SJSA1 (cell line): ENCODE results near the gene RGS6. TPM values are rescaled to one million over a fixed set of nuclear protein-coding genes. Genes with fewer than 3 reads are reported as not detected.

Experiments used
- DNase-seq, 2 experiments: peaks; one replicate each; pipeline ENCODE4 v3.0.0-alpha.2; 2015 to 2020; ENCODE audit warnings: low spot score in 2 of 2, low read depth in 1 of 2
- H3K27ac ChIP-seq: fragments of 250-450 bp; sonication (Bioruptor Pico); 2 replicates; pipeline ENCODE4 v1.5.1; 2020; ENCODE audit warnings: mild to moderate bottlenecking, moderate library complexity
- H3K27me3 ChIP-seq: fragments of 250-450 bp; sonication (Bioruptor Pico); replicated peaks from 2 replicates; pipeline ENCODE4 v1.5.1; 2020; ENCODE audit warnings: mild to moderate bottlenecking, moderate library complexity
- H3K36me3 ChIP-seq: fragments of 250-450 bp; sonication (Bioruptor Pico); 2 replicates; pipeline ENCODE4 v1.5.1; 2020; ENCODE audit warnings: mild to moderate bottlenecking
- H3K4me1 ChIP-seq: fragments of 250-450 bp; sonication (Bioruptor Pico); replicated peaks from 2 replicates; pipeline ENCODE4 v1.6.1; 2021; ENCODE audit warnings: mild to moderate bottlenecking
- H3K4me3 ChIP-seq: fragments of 250-450 bp; sonication (Bioruptor Pico); 2 replicates; pipeline ENCODE4 v1.5.1; 2020; ENCODE audit warnings: mild to moderate bottlenecking
- H3K9me3 ChIP-seq: fragments of 250-450 bp; sonication (Bioruptor Pico); replicated peaks from 2 replicates; pipeline ENCODE4 v1.5.1; 2020; ENCODE audit warnings: mild to moderate bottlenecking
- total RNA-seq: library from RNA; depleted of rRNA; stranded (reverse); fragments of >200 nt; shearing (Covaris generic); gene quantifications from 2 replicates; pipeline ENCODE4 v1.2.3, GENCODE V29; 2014

The RGS6 gene
- total RNA-seq, 1 experiment from 2014 or later = not detected

DNA sequence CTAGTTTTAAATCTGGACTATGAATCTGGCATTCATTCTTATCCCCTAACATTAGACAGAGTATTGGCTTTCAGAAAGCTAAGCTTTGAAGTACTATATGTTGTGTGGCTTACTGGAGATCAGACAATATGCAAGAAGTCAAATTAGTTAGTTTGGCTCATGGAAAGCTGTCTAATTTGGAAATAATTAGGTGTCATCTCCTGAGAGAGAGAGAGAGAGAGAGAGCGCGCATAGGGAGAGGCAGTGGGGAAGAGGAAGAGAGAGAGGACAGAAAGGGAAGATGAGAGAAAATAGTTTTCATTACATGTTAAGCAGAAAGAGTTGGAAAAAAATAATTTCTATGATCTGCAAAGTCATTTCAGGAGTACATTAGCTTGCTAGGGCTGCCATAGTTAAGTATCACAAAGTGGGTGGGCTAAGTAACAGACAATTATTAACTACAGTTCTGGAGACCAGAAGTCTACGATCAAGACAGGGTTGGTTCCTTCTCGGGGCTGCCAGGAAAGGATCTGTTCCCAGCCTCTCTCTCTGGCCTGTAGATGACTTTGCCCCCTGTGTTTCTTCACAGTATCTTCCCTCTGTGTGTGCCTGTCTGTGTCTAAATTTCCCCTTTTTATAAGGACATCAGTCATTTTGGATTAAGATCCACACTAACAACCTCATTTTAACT, 404.2 kb downstream of the RGS6 start:
- no peak for DNase-seq

DNA sequence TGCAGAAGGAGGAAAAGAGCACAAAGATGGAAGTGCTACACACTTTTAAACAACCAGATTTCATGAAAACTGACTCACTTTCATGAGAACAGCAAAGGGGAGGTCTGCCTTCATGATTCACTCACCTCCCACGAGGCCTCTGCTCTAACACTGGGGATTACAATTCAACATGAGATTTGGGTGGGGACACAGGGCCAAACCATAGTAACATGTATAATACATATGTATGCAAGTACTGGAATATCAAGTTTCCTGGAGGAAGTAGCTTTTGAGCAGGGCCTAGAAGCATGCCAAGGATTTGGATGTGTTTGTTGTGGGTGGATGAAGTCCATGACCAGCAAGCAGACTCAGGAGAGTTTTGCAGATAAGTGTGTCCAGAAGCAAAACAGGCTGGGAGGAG, 409.0 kb downstream of the RGS6 start:
- Histone ChIP-seq H3K27ac (no peak overlapping the region), H3K4me3 (no peak overlapping the region), H3K4me1 (no peaks in the 10 kb centered on the region), H3K9me3 (no peaks in the 10 kb centered on the region), H3K27me3 (no peaks in the 10 kb centered on the region), H3K36me3 (no peaks in the 10 kb centered on the region)
- DNase-seq = no peak

More for the DNA sequence above, 404.2 kb downstream of the RGS6 start:
- no peaks in the 10 kb centered on the region for H3K36me3 ChIP-seq
- no peaks in the 10 kb centered on the region for H3K9me3 ChIP-seq
- H3K4me1 ChIP-seq = no peaks in the 10 kb centered on the region
- H3K27ac ChIP-seq = no peak overlapping the region
- H3K27me3 ChIP-seq = no peaks in the 10 kb centered on the region
- H3K4me3 ChIP-seq = no peak overlapping the region

- Histone ChIP-seq H3K9me3 (no peaks in the 10 kb centered on the region), H3K27me3 (no peaks in the 10 kb centered on the region), H3K4me3 (no peak overlapping the region), H3K4me1 (no peaks in the 10 kb centered on the region), H3K27ac (no peak overlapping the region), H3K36me3 (no peaks in the 10 kb centered on the region)
- DNase-seq = no peak
Observed at GRCh38 chr14:72341686-72342085, 409.5 kb downstream of the RGS6 start.

GRCh38 chr14:72347118-72347517, 414.9 kb downstream of the RGS6 start:
- no peaks in the 10 kb centered on the region for H3K9me3 ChIP-seq
- no peak overlapping the region for H3K4me3 ChIP-seq
- H3K4me1 ChIP-seq = no peaks in the 10 kb centered on the region
- no peak overlapping the region for H3K27ac ChIP-seq
- no peaks in the 10 kb centered on the region for H3K27me3 ChIP-seq
- DNase-seq = no peak
- no peaks in the 10 kb centered on the region for H3K36me3 ChIP-seq

- H3K27me3 ChIP-seq = no peaks in the 10 kb centered on the region
- H3K9me3 ChIP-seq = no peaks in the 10 kb centered on the region
- H3K4me1 ChIP-seq = no peaks in the 10 kb centered on the region
- no peak overlapping the region for H3K4me3 ChIP-seq
- H3K36me3 ChIP-seq = no peaks in the 10 kb centered on the region
- no peak overlapping the region for H3K27ac ChIP-seq
- DNase-seq = no peak
Observed at GRCh38 chr14:72350215-72350614, 418.0 kb downstream of the RGS6 start.

DNA sequence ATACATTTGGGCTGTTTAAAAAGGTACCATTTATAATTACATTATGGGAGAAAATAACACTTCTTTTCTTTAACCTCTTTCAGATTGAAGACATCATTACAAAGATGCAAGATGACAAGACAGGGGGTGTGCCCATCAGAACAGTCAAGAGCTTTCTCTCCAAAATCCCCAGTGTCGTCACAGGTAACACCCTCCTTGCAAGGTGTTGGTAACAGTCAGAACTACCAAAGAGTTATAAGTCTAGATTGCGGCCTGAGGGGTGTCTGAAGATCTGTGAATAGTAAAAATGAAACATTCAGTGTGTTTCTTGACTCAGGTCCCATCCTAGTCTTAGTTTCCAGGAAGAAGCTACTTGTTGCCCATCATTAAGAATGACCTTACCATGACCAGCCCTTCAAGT, 419.8 kb downstream of the RGS6 start:
- Histone ChIP-seq H3K27ac (no peak overlapping the region), H3K36me3 (no peaks in the 10 kb centered on the region), H3K4me1 (no peaks in the 10 kb centered on the region), H3K27me3 (no peaks in the 10 kb centered on the region), H3K4me3 (no peak overlapping the region), H3K9me3 (no peaks in the 10 kb centered on the region)
- DNase-seq = no peak

DNA sequence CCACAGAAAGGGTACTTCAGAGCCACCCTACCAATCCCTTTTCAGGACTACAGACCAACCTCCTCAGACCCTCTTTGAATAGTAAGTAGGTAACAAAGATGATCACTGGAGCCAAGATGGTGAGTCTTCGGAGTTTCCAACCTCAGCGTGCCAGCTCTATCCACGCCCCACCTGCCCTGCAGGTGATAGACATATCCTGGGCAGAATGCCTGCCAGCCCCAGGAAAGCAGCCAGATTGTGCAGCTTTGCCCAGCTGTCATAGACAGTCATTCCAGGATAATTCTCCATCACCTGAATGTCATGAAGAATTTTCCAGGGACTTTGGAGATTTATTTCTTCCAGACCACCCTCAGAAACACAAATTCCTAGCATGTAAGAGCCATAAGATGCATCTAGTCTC, 434.4 kb downstream of the RGS6 start:
- no peaks in the 10 kb centered on the region for H3K4me1 ChIP-seq
- no peak overlapping the region for H3K27ac ChIP-seq
- no peak for DNase-seq
- no peaks in the 10 kb centered on the region for H3K9me3 ChIP-seq
- no peaks in the 10 kb centered on the region for H3K36me3 ChIP-seq
- H3K4me3 ChIP-seq = no peak overlapping the region
- H3K27me3 ChIP-seq = no peaks in the 10 kb centered on the region

- Histone ChIP-seq H3K9me3 (no peaks in the 10 kb centered on the region), H3K36me3 (no peaks in the 10 kb centered on the region), H3K4me1 (no peaks in the 10 kb centered on the region), H3K27me3 (no peaks in the 10 kb centered on the region), H3K4me3 (no peak overlapping the region), H3K27ac (no peak overlapping the region)
- DNase-seq = no peak
Observed at GRCh38 chr14:72369106-72369505, 436.9 kb downstream of the RGS6 start.

DNA sequence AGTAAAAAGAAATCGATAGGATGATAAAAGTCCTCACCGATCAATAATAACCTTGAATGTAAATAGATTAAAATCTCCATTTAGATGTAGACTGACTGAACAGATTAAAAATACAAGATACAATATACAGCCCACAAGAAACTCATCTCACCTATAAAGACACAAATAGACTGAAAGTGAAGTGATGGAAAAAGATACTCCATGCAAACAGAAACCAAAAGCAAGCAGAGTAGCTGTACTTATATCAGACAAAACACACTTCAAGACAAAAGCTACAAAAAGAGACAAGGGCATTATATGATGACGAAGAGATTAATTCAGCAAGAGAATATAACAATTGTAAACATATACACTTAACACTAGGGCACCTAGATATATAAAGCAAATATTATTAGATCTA, 444.8 kb downstream of the RGS6 start:
- no peak for DNase-seq
- no peak overlapping the region for H3K27ac ChIP-seq
- no peaks in the 10 kb centered on the region for H3K27me3 ChIP-seq
- no peak overlapping the region for H3K4me3 ChIP-seq
- no peaks in the 10 kb centered on the region for H3K36me3 ChIP-seq
- H3K4me1 ChIP-seq = no peaks in the 10 kb centered on the region
- no peaks in the 10 kb centered on the region for H3K9me3 ChIP-seq

DNA sequence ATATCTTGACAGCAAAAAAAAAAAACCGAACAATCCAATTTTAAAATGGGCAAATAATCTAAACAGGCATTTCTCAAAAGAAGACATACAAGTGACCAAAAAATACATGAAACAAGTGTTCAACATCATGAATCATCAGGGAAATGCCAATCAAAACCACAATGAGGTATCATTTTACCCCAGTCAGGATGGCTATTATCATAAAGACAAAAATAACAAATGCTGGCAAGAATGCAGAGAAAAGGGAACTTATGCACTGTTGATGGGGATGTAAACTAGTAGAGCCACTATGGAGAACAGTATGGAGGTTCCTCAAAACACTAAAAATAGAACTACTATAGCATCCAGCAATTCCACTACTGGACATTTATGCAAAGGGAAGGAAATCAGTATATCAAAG, 448.2 kb downstream of the RGS6 start:
- no peak for DNase-seq

GRCh38 chr14:72383865-72384264, 451.6 kb downstream of the RGS6 start:
- Histone ChIP-seq H3K4me1 (no peaks in the 10 kb centered on the region), H3K27ac (no peak overlapping the region), H3K27me3 (no peaks in the 10 kb centered on the region), H3K9me3 (no peaks in the 10 kb centered on the region), H3K36me3 (no peaks in the 10 kb centered on the region), H3K4me3 (no peak overlapping the region)
- DNase-seq = no peak

More for the DNA sequence above, 448.2 kb downstream of the RGS6 start:
- Histone ChIP-seq H3K27ac (no peak overlapping the region), H3K9me3 (no peaks in the 10 kb centered on the region), H3K4me1 (no peaks in the 10 kb centered on the region), H3K4me3 (no peak overlapping the region), H3K36me3 (no peaks in the 10 kb centered on the region), H3K27me3 (no peaks in the 10 kb centered on the region)

- Histone ChIP-seq H3K27me3 (no peaks in the 10 kb centered on the region), H3K4me3 (no peak overlapping the region), H3K4me1 (no peaks in the 10 kb centered on the region), H3K27ac (no peak overlapping the region), H3K36me3 (no peaks in the 10 kb centered on the region), H3K9me3 (no peaks in the 10 kb centered on the region)
- DNase-seq = no peak
Observed at GRCh38 chr14:72387726-72388125, 455.5 kb downstream of the RGS6 start.

GRCh38 chr14:72389200-72389599, 457.0 kb downstream of the RGS6 start:
- DNase-seq = no peak
- Histone ChIP-seq H3K4me1 (no peaks in the 10 kb centered on the region), H3K36me3 (no peaks in the 10 kb centered on the region), H3K9me3 (no peaks in the 10 kb centered on the region), H3K27me3 (no peaks in the 10 kb centered on the region), H3K27ac (no peak overlapping the region), H3K4me3 (no peak overlapping the region)

- Histone ChIP-seq H3K27me3 (no peaks in the 10 kb centered on the region), H3K4me3 (no peak overlapping the region), H3K9me3 (no peaks in the 10 kb centered on the region), H3K27ac (no peak overlapping the region), H3K36me3 (no peaks in the 10 kb centered on the region), H3K4me1 (no peaks in the 10 kb centered on the region)
- DNase-seq = no peak
Observed at GRCh38 chr14:72401101-72401625, 468.9 kb downstream of the RGS6 start.
